Left lung (tissue), 10 donors: Measurements from ENCODE around the gene WWC2. TPM values are rescaled to one million over a fixed set of nuclear protein-coding genes. Genes with fewer than 3 reads are reported as not detected.

Experiments used
- ATAC-seq: fragments of 200-7000 bp; cut with Tn5 transposase; one replicate; pipeline ENCODE4 v1.9.1; 2020; ENCODE audit warnings: moderate library complexity
- DNase-seq, 4 donors: peaks; one replicate each; pipeline ENCODE4 v3.0.0-alpha.2; 2013 to 2020
- H3K27ac ChIP-seq, 2 donors: fragments of 200-600 bp; sonication (generic) in 1 of 2; one replicate each; pipeline versions ENCODE4 v1.5.0 to v1.8.0; 2020 to 2021
- H3K27me3 ChIP-seq, 2 donors: fragments of 200-600 bp; sonication (generic) in 1 of 2; one replicate each; pipeline versions ENCODE4 v1.5.0 to v1.8.0; 2020 to 2021
- H3K36me3 ChIP-seq, 2 donors: fragments of 200-600 bp; sonication (generic) in 1 of 2; one replicate each; pipeline versions ENCODE4 v1.5.0 to v1.8.0; 2020 to 2021
- H3K4me1 ChIP-seq, 2 donors: fragments of 200-600 bp; one replicate each; pipeline ENCODE4 v1.8.0; 2021
- H3K4me3 ChIP-seq, 2 donors: fragments of 200-600 bp; sonication (generic) in 1 of 2; one replicate each; pipeline versions ENCODE4 v1.5.0 to v1.8.0; 2020 to 2021; ENCODE audit warnings: mild to moderate bottlenecking in 1 of 2
- H3K9me3 ChIP-seq, 2 donors: fragments of 200-600 bp; sonication (generic) in 1 of 2; one replicate each; pipeline versions ENCODE4 v1.5.0 to v1.8.0; 2020 to 2021
- CTCF ChIP-seq, 2 donors: fragments of 200-600 bp; sonication (generic) in 1 of 2; IDR thresholded peaks; one replicate each; pipeline versions ENCODE4 v1.5.0 to v1.8.0; 2021; ENCODE audit warnings: antibody characterized with exemption in 2 of 2
- intact Hi-C, 2 donors: fragments of 100-400 bp; cut with DNase I; formaldehyde crosslinking; loops; one replicate each; pipeline versions ENCODE4 v1.11.2 to v1.14.2; 2022
- polyA plus RNA-seq, 6 donors: library from polyadenylated mRNA; unstranded; fragments of 120-200 nt; gene quantifications; one replicate each; pipeline ENCODE4 v1.2.1, GENCODE V29; 2013; ENCODE audit not compliant: insufficient read length in 6 of 6
- total RNA-seq, 2 donors: library from RNA; stranded (reverse); fragmentation: NEBNext Ultra II Directional; extraction: Animal tissue kit (Norgen Biotek cat#: 25700); gene quantifications; one replicate each; pipeline ENCODE4 v1.2.1, GENCODE V29; 2021
- donor health status: DM: no; HTN: yes; CAD: no.
- donor health status: DM: no; HTN: no; CAD: no.

The WWC2 gene
- total and polyA plus RNA-seq, 8 donors = 39.6 to 96.9 (median 52.3) TPM

- peak in 1 of 4 donors; percentile 41 for DNase-seq
- intact Hi-C loops = no loop called here
Observed at GRCh38 chr4:183142571-183143550, 43.8 kb downstream of the WWC2 start.

GRCh38 chr4:183144787-183145186 is 45.7 kb downstream of the WWC2 start:
- Histone ChIP-seq H3K27ac (no peak overlapping the region), H3K27me3 (no peaks in the 10 kb centered on the region), H3K36me3 (no peaks in the 10 kb centered on the region), H3K4me1 (peaks cover 18% of the 10 kb centered on the region in 2 donors), H3K9me3 (no peaks in the 10 kb centered on the region), H3K4me3 (no peak overlapping the region)
- DNase-seq (no peak), ATAC-seq (no peak)
- intact Hi-C loops = no loop called here
- TF ChIP-seq CTCF (IDR thresholded peaks at IDR 0.05) = no peak

More at GRCh38 chr4:183142571-183143550, 43.8 kb downstream of the WWC2 start:
- ATAC-seq = peak; percentile 90
- no peak for TF ChIP-seq CTCF (IDR thresholded peaks at IDR 0.05)
- no peak overlapping the region for H3K4me3 ChIP-seq
- no peaks in the 10 kb centered on the region for H3K27me3 ChIP-seq
- H3K4me1 ChIP-seq = peaks cover 18% of the 10 kb centered on the region in 2 donors
- H3K36me3 ChIP-seq = no peaks in the 10 kb centered on the region
- no peak overlapping the region for H3K27ac ChIP-seq
- no peaks in the 10 kb centered on the region for H3K9me3 ChIP-seq

- H3K27me3 ChIP-seq = no peaks in the 10 kb centered on the region
- no peaks in the 10 kb centered on the region for H3K36me3 ChIP-seq
- intact Hi-C loops = no loop called here
- no peaks in the 10 kb centered on the region for H3K9me3 ChIP-seq
- TF ChIP-seq CTCF (IDR thresholded peaks at IDR 0.05) = no peak
- peaks cover 18% of the 10 kb centered on the region in 2 donors for H3K4me1 ChIP-seq
- no peak for DNase-seq
- ATAC-seq = no peak
- no peak overlapping the region for H3K27ac ChIP-seq
- no peak overlapping the region for H3K4me3 ChIP-seq
Observed at GRCh38 chr4:183145773-183146172, 46.7 kb downstream of the WWC2 start.

GRCh38 chr4:183146478-183146877 is 47.4 kb downstream of the WWC2 start:
- intact Hi-C loops = no loop called here
- Histone ChIP-seq H3K27me3 (no peaks in the 10 kb centered on the region), H3K4me1 (peaks cover 17 to 18% of the 10 kb centered on the region in 2 donors), H3K27ac (no peak overlapping the region), H3K36me3 (no peaks in the 10 kb centered on the region), H3K4me3 (no peak overlapping the region), H3K9me3 (no peaks in the 10 kb centered on the region)
- DNase-seq (no peak), ATAC-seq (no peak)
- no peak for TF ChIP-seq CTCF (IDR thresholded peaks at IDR 0.05)

- Histone ChIP-seq H3K27me3 (no peaks in the 10 kb centered on the region), H3K27ac (no peak overlapping the region), H3K4me1 (peaks cover 11 to 13% of the 10 kb centered on the region in 2 donors), H3K4me3 (no peak overlapping the region), H3K36me3 (no peaks in the 10 kb centered on the region), H3K9me3 (no peaks in the 10 kb centered on the region)
- intact Hi-C loops = no loop called here
- DNase-seq = no peak
- TF ChIP-seq CTCF (IDR thresholded peaks at IDR 0.05) = no peak
- no peak for ATAC-seq
Observed at GRCh38 chr4:183147196-183147595, 48.1 kb downstream of the WWC2 start.
